ENCODE data around the gene ORMDL2. TPM values are rescaled to one million over a fixed set of nuclear protein-coding genes. Genes with fewer than 3 reads are reported as not detected.

Gene ORMDL2
- total and polyA plus RNA-seq, 7 donors = 12.6 to 68.2 (median 21.6) TPM

DNA sequence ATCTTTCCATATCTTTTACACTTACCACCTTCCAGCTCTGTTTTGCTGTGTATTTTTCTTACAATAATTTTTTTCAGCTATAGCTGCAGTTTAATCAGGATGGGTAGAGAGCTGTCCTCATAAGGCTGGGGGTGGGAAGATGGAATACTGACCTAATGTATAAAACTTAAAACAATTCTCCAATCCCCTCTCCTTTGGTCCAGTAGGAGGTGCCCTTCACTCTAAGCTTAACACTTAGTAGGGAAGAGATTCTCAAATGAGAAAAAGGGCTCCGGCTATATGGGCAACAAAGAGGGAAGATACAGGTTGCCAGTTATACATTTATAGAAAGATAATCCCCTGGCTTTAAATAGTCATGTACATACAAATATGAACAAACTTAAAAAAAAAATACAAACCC lies 2.8 kb downstream of the ORMDL2 start:
- TF ChIP-seq, protein P1, sequence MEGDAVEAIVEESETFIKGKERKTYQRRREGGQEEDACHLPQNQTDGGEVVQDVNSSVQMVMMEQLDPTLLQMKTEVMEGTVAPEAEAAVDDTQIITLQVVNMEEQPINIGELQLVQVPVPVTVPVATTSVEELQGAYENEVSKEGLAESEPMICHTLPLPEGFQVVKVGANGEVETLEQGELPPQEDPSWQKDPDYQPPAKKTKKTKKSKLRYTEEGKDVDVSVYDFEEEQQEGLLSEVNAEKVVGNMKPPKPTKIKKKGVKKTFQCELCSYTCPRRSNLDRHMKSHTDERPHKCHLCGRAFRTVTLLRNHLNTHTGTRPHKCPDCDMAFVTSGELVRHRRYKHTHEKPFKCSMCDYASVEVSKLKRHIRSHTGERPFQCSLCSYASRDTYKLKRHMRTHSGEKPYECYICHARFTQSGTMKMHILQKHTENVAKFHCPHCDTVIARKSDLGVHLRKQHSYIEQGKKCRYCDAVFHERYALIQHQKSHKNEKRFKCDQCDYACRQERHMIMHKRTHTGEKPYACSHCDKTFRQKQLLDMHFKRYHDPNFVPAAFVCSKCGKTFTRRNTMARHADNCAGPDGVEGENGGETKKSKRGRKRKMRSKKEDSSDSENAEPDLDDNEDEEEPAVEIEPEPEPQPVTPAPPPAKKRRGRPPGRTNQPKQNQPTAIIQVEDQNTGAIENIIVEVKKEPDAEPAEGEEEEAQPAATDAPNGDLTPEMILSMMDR (IDR thresholded peaks at IDR 0.05) = no peak
- 81 to 91% (median 82%) methylated on average over 1 of the region's 1 CpG for WGBS, 3 donors
- Histone ChIP-seq H3K36me3 (ENCODE audit: insufficient read depth in 1 of 2, low read depth in 1 of 2) (peaks cover 20 to 48% of the 10 kb centered on the region in 2 donors), H3K4me1 (peaks cover 20% of the 10 kb centered on the region), H3K27me3 (ENCODE audit: insufficient read depth in 3 of 3, low read length in 2 of 3) (no peaks in the 10 kb centered on the region), H3K9me3 (no peaks in the 10 kb centered on the region), H3K4me3 (no peak overlapping the region), H3K27ac (no peak overlapping the region)
- ATAC-seq (no peak), DNase-seq (no peak)
- intact Hi-C loops (cut with DNase I) = no loop called here

DNA sequence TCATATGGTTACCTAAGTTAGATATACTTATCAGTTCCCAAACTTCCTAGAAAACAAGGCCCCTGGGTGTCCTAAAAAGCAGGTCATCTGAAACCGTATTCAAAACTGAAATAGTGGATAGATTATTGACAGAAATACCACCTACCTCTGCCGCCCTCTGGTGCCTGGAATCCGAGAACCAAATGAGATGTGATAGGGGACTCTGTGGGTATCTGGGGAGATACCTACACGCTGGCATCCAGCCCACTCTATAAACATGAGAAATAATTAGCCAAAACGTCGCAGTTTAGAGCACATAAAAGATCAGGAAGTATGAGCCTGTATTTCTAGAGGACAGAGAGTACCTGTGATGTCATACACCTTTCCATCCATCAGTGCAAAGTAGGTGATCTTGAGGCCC lies 4.4 kb downstream of the ORMDL2 start:
- 48 to 53% (median 50%) methylated on average over 6 of the region's 6 CpGs for WGBS, 3 donors
- Histone ChIP-seq H3K4me3 (no peak overlapping the region), H3K27ac (no peak overlapping the region), H3K36me3 (ENCODE audit: insufficient read depth in 1 of 2, low read depth in 1 of 2) (peaks cover 20 to 46% of the 10 kb centered on the region in 2 donors), H3K4me1 (peaks cover 16% of the 10 kb centered on the region), H3K9me3 (no peaks in the 10 kb centered on the region), H3K27me3 (ENCODE audit: insufficient read depth in 3 of 3, low read length in 2 of 3) (no peaks in the 10 kb centered on the region)
- DNase-seq (no peak), ATAC-seq (no peak)
- TF ChIP-seq, protein P1 (IDR thresholded peaks at IDR 0.05) = no peak
- intact Hi-C loops (cut with DNase I) = no loop called here

DNA sequence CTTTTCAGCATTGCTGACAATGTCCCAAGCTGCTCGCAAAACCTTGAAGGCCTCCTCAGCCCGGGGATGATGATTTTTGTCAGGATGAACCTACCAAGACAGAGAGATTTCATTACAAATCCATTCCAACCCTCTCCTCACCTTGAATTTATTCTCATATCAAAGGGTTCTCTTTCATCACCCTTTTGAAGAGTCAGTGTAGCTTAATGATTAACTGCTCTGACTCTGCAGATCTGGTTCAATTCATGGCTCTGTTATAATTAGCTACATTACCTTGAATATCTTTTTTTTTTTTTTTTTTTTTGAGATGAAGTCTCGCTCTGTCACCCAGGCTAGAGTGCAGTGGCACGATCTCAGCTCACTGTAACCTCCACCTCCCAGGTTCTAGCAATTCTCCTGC lies 5.6 kb downstream of the ORMDL2 start:
- peaks cover 20 to 51% of the 10 kb centered on the region in 2 donors for H3K36me3 ChIP-seq (ENCODE audit: insufficient read depth in 1 of 2, low read depth in 1 of 2)

DNA sequence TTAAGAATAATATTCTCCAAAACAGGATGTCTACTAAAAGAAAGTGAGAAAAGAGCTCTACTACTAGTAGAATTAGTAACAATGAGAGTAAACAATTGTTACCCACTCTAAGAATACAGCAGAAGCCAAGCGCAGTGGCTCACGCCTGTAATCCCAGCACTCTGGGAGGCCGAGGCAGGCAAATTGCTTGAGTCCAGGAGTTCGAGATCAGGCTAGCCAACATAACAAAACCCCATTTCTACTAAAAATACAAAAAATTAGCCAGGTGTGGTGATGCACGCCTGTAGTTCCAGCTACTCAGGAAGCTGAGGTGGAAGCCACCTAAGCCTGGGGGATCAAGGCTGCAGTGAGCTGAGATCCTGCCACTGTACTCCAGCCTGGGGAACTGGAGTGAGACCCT lies 6.9 kb downstream of the ORMDL2 start:
- no peak for DNase-seq
- H3K27ac ChIP-seq = no peak overlapping the region
- WGBS, 3 donors = 82 to 86% (median 86%) methylated on average over 5 of the region's 5 CpGs
- H3K9me3 ChIP-seq = no peaks in the 10 kb centered on the region
- ATAC-seq = no peak
- H3K36me3 ChIP-seq (ENCODE audit: insufficient read depth in 1 of 2, low read depth in 1 of 2) = peaks cover 20 to 42% of the 10 kb centered on the region in 2 donors
- TF ChIP-seq, protein P1 (IDR thresholded peaks at IDR 0.05) = no peak
- no peaks in the 10 kb centered on the region for H3K27me3 ChIP-seq (ENCODE audit: insufficient read depth in 3 of 3, low read length in 2 of 3)
- peaks cover 13% of the 10 kb centered on the region for H3K4me1 ChIP-seq
- intact Hi-C loops (cut with DNase I) = no loop called here
- H3K4me3 ChIP-seq = no peak overlapping the region

More for the DNA sequence above, 5.6 kb downstream of the ORMDL2 start:
- 82 to 87% (median 87%) methylated on average over 4 of the region's 4 CpGs for whole genome bisulfite sequencing, 3 donors
- Histone ChIP-seq H3K9me3 (no peaks in the 10 kb centered on the region), H3K27ac (no peak overlapping the region), H3K27me3 (ENCODE audit: insufficient read depth in 3 of 3, low read length in 2 of 3) (no peaks in the 10 kb centered on the region), H3K4me1 (peaks cover 20% of the 10 kb centered on the region), H3K4me3 (no peak overlapping the region)
- intact Hi-C loops (cut with DNase I) = no loop called here
- ATAC-seq = no peak
- DNase-seq = no peak
- TF ChIP-seq, protein P1 (IDR thresholded peaks at IDR 0.05) = no peak

DNA sequence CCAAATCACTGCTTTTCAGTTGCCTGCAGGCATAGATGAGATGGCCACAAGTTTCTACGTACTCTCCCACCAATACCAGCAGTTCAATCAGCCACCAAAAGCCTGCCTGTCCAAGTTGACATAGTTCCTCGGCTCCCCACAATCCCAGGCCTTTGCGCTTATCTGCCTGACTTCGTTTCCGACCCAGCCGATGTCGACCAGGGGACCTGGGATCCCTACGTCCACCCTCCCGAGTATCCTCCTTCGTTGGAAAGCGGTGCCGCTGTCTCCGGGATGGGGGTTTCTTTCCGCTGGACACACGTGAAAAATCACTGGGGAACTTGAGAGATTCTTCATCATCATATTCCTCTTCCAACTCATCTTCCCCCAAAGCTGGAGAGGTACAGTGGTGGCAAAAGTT lies 10.0 kb downstream of the ORMDL2 start:
- H3K27me3 ChIP-seq (ENCODE audit: insufficient read depth in 3 of 3, low read length in 2 of 3) = no peaks in the 10 kb centered on the region
- whole genome bisulfite sequencing, 3 donors = 87 to 89% (median 88%) methylated on average over 15 of the region's 15 CpGs
- H3K27ac ChIP-seq = no peak overlapping the region
- peaks cover 6 to 12% of the 10 kb centered on the region in 2 donors for H3K36me3 ChIP-seq (ENCODE audit: insufficient read depth in 1 of 2, low read depth in 1 of 2)
- peaks cover 13% of the 10 kb centered on the region for H3K4me1 ChIP-seq
- H3K9me3 ChIP-seq = no peaks in the 10 kb centered on the region
- TF ChIP-seq, protein P1 (IDR thresholded peaks at IDR 0.05) = no peak
- no peak for ATAC-seq
- no peak for DNase-seq
- no peak overlapping the region for H3K4me3 ChIP-seq
- intact Hi-C loops (cut with DNase I) = loop anchor here in 1 of 2 donors (2.0 kb wide), 1 partner anchor 99 kb away; the partner anchor contains the start of gene PYM1

Measured in psoas muscle (tissue), 8 donors.